ENCODE measurements around the gene TGM1. TPM values are rescaled to one million over a fixed set of nuclear protein-coding genes. Genes with fewer than 3 reads are reported as not detected.
A peak's percentile ranks its signal among the peaks of the same experiment; 100 is the strongest.

The TGM1 gene
- polyA plus RNA-seq, 2 of the 4 experiments (the other 2 are of a cell fraction) = 0.61 to 1.3 TPM

DNA sequence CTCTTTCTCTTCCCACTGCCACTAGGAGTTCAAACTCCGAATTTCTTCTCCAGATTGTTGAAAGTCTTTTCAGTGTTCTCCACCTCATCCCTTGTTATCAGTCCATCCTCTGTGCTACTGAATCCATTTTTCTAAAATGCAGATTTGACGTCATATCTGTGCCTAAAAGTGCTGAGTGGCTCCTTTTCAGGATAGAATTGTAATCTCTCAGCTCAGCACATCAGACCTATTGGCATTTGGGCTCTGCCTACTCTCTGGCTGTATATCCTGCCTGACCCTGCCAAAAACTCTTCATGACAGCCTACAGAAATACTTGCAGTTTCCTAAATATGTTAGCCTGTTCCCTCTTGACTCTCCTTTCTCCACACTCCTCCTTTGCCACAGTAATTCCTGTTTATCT lies 9.5 kb upstream of the TGM1 start:
- DNase-seq (ENCODE audit: low read depth in 1 of 2, low spot score in 1 of 2) (no peak), FAIRE-seq (no peak), ATAC-seq (no peak)
- peak; percentile 85 for TF ChIP-seq MAFK (IDR thresholded peaks at IDR 0.05; ENCODE audit: partially characterized antibody)
- TF ChIP-seq HOXA7 (CRISPR knock-in tag; IDR thresholded peaks at IDR 0.05) = no peak
- TF ChIP-seq EHMT2 (IDR thresholded peaks at IDR 0.05; ENCODE audit: low read depth) = no peak
- no peak for TF ChIP-seq CHD2 (IDR thresholded peaks at IDR 0.05; ENCODE audit: low read length, partially characterized antibody)
- no peak for TF ChIP-seq FOSL2 (IDR thresholded peaks at IDR 0.05)
- TF ChIP-seq FOSL2 (CRISPR knock-in tag; IDR thresholded peaks at IDR 0.05) = no peak
- no peak for TF ChIP-seq ZFP36 (IDR thresholded peaks at IDR 0.05; ENCODE audit: borderline replicate concordance, partially characterized antibody)
- H3K4me3 ChIP-seq = no peak overlapping the region
- no peak overlapping the region for H3K27ac ChIP-seq
- 0 out of 3 replicates have a peak, but pooled peaks cover 5% of the 10 kb centered on the region for H3K4me1 ChIP-seq
- CTCF ChIA-PET = interaction anchor here (1.5 to 34.0 kb wide), 8 partner anchors 10 to 165 kb away, joined by 4 to 469 read pairs (median 8); partner anchors contain the start of genes CIDEB, DHRS1, LTB4R and LTB4R2
- H3K4me2 ChIP-seq = peak overlapping the region; percentile 85; the same call in 2 of the 3 replicates
- POLR2A ChIA-PET = interaction anchor here (1.3 kb wide), 1 partner anchor 77 kb away, joined by 5 read pairs; the partner anchor contains the start of gene TM9SF1
- no peaks in the 10 kb centered on the region for H3K9me3 ChIP-seq
- WGBS (ENCODE audit: missing lambda C conversion rate) = 86% methylated on average over 2 of the region's 2 CpGs

DNA sequence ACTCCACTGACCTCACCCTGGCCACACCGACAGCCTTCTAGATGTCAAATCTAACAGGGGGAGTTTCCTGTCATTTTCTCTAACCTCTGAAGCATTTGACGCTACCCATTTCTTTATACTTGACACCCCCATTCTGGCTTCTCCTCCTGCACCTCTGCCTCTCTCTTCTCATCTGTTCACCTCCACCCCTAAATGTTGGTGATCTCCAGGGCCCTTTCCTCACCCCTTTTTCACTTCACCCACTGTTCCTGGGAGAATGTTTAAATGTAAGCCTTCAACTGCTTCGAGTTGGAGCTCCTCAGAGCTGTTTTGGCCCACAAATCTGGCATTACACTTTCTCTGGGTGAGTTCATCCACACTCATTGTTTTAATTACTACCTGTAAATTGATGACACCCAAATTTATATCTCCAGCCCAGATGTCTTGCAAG lies 8.9 kb upstream of the TGM1 start:
- H3K4me2 ChIP-seq = peak overlapping the region; percentile 85
- TF ChIP-seq HOXA7 (CRISPR knock-in tag; IDR thresholded peaks at IDR 0.05) (no peak), ZNF302 (CRISPR knock-in tag; IDR thresholded peaks at IDR 0.05) (no peak), EHF (CRISPR knock-in tag; IDR thresholded peaks at IDR 0.05) (no peak), HEYL (CRISPR knock-in tag; IDR thresholded peaks at IDR 0.05) (no peak), MAZ (IDR thresholded peaks at IDR 0.05; ENCODE audit: borderline replicate concordance, low read depth, low read length) (no peak), FOSL2 (IDR thresholded peaks at IDR 0.05) (no peak), FOSL2 (CRISPR knock-in tag; IDR thresholded peaks at IDR 0.05) (no peak), RFX5 (IDR thresholded peaks at IDR 0.05) (no peak), ZC3H11A (IDR thresholded peaks at IDR 0.05) (no peak), FOSB (CRISPR knock-in tag; IDR thresholded peaks at IDR 0.05) (no peak), CBX8 (IDR thresholded peaks at IDR 0.05) (no peak), MAFK (IDR thresholded peaks at IDR 0.05; ENCODE audit: partially characterized antibody) (no peak), CHD4 (IDR thresholded peaks at IDR 0.05; ENCODE audit: borderline replicate concordance) (no peak), TP53 (CRISPR knock-in tag; IDR thresholded peaks at IDR 0.05) (no peak), CEBPB (IDR thresholded peaks at IDR 0.05) (no peak), RNF2 (IDR thresholded peaks at IDR 0.05; ENCODE audit: borderline replicate concordance, low read depth) (no peak; the same call in 1 of the 2 replicates)
- TF ChIP-seq, protein P1, sequence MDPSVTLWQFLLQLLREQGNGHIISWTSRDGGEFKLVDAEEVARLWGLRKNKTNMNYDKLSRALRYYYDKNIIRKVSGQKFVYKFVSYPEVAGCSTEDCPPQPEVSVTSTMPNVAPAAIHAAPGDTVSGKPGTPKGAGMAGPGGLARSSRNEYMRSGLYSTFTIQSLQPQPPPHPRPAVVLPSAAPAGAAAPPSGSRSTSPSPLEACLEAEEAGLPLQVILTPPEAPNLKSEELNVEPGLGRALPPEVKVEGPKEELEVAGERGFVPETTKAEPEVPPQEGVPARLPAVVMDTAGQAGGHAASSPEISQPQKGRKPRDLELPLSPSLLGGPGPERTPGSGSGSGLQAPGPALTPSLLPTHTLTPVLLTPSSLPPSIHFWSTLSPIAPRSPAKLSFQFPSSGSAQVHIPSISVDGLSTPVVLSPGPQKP (IDR thresholded peaks at IDR 0.05; ENCODE audit: low read depth, low read length) = no peak
- TF ChIP-seq, protein P2, sequence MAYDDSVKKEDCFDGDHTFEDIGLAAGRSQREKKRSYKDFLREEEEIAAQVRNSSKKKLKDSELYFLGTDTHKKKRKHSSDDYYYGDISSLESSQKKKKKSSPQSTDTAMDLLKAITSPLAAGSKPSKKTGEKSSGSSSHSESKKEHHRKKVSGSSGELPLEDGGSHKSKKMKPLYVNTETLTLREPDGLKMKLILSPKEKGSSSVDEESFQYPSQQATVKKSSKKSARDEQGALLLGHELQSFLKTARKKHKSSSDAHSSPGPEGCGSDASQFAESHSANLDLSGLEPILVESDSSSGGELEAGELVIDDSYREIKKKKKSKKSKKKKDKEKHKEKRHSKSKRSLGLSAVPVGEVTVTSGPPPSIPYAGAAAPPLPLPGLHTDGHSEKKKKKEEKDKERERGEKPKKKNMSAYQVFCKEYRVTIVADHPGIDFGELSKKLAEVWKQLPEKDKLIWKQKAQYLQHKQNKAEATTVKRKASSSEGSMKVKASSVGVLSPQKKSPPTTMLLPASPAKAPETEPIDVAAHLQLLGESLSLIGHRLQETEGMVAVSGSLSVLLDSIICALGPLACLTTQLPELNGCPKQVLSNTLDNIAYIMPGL (CRISPR knock-in tag; IDR thresholded peaks at IDR 0.05; ENCODE audit: borderline replicate concordance) = no peak
- no peak for DNase-seq (ENCODE audit: low read depth in 1 of 2, low spot score in 1 of 2)
- peak overlapping the region; percentile 59 for H3K4me3 ChIP-seq
- CTCF ChIA-PET = interaction anchor here (1.3 to 34.0 kb wide), 11 partner anchors 10 to 165 kb away, joined by 3 to 469 read pairs (median 5); partner anchors contain the start of genes CIDEB, DHRS1, LTB4R and LTB4R2
- 10% methylated on average over 3 of the region's 3 CpGs for WGBS (ENCODE audit: missing lambda C conversion rate)
- peak overlapping the region; percentile 89 to 97 for H3K27ac ChIP-seq
- POLR2A ChIA-PET = interaction anchor here (0.6 to 1.9 kb wide), 21 partner anchors 8 to 171 kb away, joined by 3 to 53 read pairs (median 5); partner anchors contain the start of genes CIDEB, DHRS1, NOP9 and SDR39U1
- H3K9me3 ChIP-seq = no peaks in the 10 kb centered on the region
- no peak for FAIRE-seq
- H3K4me1 ChIP-seq = 0 out of 3 replicates have a peak, but pooled peaks cover 5% of the 10 kb centered on the region
- no peak; a peak in 1 of 6 replicates for ATAC-seq
